Activated CD4-positive, alpha-beta T cell treated with anti-CD3 and anti-CD28 coated beads, Interleukin-10, Interleukin-2, amounts not matched to agents 100 ng/mL and 50 ng/mL, durations not matched to agents 16 hours and 8 hours (primary cell): ENCODE measurements around the gene SLC35C1.

Source experiments
- DNase-seq: peaks from one replicate; pipeline ENCODE4 v3.0.0-alpha.2; 2020

SLC35C1 gene

DNA sequence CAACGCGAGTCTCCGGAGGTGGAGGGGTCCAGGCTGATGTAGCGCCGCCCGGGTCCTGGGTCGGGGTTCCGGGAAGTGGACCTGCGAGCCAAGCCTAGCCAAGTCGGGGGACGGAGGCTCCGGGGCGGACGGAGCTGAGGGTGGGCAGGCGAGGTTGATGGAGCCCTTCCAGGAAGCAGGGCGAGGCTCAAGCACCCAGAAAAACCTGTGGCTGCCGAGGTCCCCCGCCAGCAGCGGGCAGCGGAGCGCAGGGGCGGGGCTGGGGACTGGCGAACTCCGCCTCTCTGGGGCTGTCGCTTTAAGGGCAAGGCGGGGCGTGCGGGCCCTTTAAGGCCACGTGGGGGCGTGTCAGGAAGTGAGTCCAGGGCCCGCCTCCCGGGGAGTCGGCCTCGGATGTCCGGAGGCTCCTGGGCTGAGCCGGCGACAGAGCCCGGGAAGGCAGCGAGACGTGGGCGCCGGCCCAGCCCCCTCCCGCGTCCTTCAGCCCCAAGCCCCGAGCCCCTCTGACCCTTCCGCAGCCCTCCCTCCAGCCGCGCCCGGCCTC is at the start of gene SLC35C1:
Gene SLC35C1 (plus strand): TSS at position 389 of the 544 bp plus-strand sequence. CDS start 653 bp downstream, outside the sequence.
- DNase-seq: peak; percentile 98

DNA sequence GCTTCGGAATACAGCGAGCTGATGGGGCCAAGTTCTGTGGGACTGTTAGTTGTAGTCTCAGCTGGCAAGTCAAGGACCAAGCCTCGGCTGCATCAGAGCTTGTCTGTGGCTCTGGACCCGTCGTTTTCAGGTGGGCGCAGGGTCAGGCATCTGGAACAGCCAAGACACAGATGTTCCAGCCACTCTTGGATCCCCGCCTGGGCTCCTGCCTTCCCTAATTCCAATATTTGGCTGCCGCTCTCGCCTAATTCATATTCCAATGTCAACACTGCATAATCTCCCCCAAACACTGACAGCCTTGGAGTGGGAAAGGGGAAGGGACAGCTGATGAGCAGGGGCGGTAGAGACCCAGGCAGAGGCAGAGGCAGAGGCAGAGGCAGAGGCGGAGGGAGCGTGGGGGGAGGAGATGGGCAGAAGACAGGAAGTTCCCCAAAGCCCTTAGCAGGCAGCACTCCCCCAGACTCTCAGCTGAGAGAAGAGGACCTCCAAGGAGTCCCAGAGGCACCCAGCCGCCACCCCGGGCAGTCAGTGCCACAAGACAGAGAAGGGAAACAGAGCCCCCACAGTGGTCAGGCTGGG is 49.6 kb upstream of the SLC35C1 start:
- DNase-seq: no peak

DNA sequence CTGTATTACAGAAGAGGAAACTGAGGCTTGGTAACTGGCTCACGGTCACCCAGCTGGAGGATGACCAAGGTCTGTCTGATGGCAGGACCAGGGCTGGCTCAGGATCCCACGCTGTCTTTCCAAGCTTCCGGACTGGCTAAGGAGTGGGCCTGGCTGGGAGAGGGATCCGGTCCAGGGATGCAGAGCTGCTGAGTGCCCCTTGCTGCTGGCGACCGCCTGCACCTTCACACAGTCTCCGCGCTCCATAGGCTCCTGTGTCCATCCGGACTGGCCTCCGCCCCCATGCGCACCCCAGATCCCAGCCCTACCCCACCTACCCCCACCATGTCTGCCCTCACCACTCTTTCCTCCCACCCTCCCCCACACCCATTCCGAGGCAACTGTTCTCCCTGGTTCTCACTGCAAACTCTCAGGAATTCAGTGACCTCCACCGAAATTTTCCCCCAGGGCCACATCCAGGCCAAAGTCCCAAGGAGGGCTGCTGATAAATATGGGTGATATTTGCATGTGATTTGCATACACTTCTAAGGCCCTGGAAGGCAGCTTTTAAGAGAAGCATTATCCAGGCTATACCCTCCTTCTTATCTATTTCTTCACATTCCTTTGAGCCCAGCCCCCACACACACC is 48.5 kb upstream of the SLC35C1 start:
- no peak for DNase-seq

DNA sequence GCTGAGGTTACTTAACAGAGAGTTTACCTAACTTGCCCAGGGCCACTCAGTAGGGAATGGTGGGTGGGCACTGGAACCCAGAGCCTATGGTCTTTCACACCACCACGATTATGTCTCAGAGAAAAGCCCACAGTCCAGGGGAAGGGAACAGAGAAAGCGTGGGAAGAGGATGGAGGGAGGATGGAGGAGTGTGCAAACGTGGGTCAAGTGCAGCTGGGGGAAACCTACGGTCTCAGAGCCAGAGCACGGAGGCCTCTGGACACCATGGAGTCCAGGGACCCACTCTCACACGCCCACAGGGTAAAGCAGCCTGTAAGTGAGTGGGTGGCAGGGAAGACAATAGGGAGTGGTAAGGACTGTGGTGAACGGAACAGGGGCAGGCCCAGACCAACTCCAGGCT is 47.3 kb upstream of the SLC35C1 start:
- no peak for DNase-seq

DNA sequence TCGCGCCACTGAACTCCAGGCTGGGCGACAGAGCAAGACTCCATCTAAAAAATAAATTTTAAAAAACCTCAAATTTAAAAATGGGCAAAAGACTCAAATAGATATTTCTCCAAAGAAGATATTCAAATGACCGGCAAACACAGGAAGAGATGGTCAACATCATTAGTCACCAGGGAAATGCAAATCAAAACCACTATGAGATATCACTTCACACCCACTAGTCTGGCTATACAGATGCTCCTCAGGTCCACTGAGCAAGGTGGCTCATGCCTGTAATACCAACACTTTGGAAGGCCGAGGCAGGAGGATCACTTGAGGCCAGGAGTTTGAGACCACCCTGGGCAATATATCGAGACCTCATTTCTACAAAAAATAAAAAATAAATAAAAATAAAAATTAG is 43.3 kb upstream of the SLC35C1 start:
- DNase-seq: no peak

DNA sequence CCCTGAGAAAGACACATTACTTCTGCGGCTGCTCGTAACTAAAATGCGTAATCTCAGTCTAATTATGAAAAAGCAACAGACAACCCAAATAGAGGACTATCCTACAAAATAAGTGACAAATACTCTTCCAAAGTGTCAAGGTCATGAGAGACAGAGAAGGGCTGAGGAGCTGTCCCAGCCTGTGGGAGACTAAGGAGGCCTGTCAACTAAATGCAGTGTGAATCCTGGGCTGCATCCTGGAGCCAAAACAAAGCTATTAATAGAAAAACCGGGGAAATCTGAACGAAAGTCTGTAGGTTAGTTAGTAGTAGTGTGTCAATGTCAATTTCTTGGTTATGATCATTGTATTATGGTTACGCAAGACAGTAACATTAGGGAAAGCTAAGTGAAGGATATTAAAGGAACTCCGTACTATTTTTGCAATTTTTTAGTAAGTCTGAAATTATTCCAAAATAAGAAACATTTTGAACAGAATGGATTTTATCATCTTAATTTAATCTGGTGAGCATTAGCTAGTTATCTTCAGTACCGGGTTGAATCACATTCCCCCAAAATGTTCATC is 39.8 kb upstream of the SLC35C1 start:
- no peak for DNase-seq

DNA sequence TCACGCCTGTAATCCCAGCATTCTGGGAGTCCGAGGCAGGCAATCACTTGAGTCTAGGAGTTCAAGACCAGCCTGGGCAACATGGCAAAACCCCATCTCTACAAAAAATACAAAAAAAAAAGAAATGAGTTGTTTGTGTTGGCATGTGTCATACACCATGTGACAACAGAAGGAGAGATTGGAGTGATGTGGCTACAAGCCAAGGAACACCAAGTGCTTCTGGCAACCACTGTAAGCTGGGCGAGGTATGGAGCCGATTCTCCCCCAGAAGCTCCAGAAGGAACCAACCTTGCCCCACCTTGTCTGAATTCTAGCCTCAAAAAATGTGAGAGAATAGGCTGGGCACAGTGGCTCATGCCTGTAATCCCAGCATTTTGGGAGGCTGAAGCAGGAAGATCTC is 39.1 kb upstream of the SLC35C1 start:
- no peak for DNase-seq

DNA sequence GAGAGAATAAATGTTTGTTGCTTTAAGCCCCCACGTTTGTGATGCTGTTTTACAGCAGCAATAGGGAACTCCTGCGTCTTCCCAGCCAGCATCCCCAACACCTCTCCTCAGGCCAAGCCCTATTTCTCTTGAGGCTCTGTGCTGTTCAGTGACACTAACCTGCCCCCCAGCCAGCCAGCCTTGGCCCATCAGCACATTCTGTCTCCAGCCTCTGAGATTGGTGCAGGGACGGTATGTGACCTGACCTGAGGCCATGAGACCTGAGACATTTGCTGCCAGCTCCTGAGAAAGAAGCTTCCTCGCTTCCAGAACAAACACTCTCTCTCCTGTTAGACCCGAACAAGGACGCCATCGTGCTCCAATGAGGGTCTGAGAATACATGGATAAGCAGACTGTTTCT is 38.5 kb upstream of the SLC35C1 start:
- no peak for DNase-seq

DNA sequence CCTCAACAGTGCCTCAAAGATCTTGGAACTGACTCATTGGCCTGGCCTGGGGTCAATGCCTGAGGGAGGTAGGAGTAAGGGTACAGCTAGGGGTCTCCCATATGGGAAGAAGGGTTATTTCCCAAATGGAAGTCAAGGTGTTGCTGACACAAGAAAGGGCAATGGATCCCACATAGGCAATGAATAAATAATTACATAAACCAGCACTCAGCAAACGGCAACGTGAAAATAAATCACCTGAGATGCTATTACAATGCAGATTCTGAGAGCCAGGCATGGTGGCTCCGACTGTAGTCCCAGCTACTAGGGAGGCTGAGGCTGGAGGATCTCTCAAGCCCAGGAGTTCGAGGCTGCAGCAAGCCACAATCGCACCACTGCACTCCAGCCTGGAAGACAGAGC is 36.5 kb upstream of the SLC35C1 start:
- DNase-seq: no peak

DNA sequence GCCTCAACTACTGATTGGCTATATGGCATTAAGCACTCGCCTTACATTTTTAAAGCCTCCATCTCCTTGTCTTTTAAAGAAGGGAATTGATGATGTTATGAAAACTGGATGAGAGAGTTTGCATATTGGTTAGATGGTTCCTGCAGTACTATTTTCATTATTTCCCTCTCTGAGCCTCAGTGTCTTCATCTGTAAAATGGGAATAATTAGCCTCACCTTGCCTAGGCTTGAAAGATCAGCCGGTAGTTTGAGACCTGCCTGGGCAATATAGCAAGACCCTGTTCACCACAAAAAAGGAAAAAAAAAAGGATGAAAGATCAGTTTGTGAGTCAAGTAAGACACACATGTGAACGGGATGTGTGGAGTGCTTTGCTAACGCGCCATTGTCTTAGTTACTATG is 35.0 kb upstream of the SLC35C1 start:
- DNase-seq: no peak

DNA sequence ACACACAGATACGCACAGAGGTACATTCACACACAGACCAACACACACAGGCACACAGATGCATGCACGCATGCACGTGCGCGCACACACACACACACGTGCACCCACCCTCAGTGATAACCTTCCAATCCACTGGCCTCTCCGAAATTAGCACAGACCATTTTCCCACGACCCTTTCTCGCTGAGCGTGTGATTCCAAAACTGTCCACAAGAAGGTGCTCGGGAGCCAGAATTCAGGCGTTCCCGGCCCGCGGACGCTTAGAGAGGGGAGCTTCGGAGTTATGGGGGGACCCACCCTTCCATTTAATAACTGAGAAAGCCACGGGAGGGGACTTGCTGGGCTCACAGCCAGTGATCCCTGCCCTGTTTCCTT is 33.8 kb upstream of the SLC35C1 start:
- DNase-seq: peak; percentile 67

DNA sequence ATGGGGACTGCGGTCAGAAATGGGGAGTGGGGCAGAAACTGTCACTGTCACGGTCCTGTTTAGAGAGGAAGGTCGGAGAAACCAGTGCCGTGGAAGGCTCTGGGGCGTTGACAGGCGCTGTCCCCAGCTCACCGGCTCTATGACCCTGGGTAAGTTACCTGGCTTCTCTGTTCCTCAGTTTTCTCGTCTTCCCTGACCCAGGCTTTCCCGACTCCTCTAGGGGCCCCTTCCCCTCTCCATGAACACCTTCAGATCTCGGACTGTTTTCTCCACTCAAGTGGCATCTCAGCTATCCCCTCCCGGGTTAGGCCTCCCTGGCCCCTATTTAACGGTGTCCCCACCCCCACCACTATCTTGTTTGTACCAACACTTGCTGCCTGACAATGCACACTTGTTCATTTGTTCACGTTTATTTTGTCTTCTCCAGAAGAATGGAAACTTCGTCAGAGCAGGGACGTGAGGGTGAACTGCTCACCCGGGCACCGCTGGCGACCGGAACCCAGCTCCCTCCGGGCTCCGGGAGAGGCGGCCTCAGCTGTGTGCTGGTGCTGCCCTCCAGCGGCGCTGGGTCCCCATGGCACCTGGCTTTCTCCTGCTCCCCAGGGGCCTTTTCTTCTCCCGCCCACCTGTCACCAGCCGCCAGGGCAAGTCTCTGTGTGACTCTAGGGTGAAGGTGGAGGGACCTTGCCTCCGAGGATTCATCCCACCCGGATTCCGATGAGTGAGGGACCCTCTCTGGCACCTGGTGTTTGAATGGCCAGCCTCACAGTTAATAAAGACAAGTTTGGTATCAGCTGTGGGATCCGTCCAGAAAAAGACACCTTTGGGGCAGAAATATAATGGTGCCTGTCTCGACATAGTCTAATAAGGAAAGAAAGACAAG is 33.1 kb upstream of the SLC35C1 start:
- DNase-seq: peak; percentile 88

DNA sequence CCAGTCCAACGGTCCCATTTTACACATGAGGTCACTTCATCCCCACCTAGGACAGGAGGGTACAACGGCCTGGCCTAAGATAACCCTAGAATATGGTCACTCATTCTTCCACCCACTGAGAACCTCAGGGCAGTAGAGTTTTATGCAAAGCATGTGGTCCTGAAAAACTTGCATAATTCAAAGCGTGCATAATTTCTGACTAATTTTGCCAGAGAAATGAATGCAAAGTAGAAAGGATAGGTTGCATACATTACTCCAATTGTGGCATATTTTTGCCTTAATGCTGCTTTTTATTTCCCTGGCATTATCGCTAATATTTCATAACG is 32.5 kb upstream of the SLC35C1 start:
- DNase-seq: no peak

DNA sequence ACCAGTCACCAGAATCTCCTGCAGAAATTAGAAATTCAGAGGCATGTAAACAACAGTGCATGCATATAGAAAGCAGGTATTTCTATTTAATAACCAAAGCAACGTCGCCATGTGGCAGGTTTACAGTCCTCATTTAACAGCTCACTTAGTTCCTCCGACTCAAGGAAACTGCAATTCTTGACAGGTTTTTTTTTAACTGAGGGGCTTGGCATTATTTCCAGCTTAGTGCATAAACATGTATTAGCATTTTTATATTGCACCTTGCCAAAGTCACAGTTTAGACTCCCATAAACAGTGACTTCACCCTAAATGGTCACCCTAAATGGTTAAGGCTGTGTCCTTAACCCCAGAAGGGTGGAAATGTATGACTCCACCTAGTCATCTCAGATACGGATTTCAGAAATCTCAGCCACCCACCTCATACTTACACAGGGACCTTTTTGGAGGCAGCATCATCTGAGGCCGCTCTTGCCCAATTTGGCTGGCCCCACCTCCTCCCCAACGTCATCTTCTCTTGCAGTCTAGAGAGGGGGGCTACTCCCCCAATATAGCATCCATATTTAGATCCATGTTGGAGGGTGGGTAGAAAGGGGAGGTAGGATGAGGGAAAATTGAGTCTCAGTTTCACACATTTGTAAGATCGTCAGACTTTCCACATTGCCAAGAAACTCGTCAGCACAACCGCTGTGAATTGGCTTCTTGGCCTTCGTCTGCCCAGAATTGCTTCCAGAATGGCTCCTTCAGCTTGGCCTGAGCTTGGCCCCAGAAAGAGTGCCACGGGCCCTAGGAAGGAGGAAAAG is 31.8 kb upstream of the SLC35C1 start:
- no peak for DNase-seq

DNA sequence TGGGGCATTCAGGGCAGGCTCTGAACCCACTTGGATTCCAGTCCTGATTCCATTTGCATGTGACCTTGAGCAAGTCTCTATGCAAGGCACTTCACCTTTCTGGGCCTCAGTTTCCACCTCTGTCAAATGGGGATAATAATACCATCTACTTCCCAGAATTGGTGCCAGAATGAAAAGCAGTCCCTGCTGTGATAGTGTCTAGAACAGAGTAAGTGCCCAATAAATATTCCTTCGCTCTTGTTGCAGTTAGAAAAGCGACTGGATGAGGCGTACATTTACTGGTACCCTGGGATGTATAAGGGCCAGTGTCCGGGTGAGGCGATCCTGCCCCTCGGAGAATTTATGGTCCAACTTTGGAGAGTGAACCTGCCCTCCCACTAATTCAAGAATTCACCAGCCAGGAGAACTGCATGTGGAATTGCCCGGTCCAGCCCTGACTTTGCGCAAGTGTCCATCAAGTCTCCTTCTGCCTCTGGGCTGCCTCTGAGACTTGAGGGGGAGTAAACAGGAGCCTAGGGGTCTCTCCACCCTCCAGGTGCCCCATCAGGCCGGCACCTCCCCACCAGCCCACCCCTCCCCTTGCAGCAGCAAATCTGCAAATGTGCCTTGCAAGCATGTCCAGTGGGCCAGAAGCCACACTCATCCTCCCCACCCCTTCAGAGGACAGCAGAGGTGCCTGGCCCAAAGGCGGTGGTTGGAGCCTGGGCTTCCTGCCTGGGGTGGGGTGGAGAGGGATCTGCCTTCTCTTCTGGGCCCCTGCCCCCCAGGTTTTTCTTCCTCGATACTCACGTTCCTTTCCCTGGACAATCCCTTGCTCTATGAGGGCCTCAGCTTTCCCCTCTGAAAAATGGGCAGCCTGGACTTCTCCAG is 30.9 kb upstream of the SLC35C1 start:
- no peak for DNase-seq

DNA sequence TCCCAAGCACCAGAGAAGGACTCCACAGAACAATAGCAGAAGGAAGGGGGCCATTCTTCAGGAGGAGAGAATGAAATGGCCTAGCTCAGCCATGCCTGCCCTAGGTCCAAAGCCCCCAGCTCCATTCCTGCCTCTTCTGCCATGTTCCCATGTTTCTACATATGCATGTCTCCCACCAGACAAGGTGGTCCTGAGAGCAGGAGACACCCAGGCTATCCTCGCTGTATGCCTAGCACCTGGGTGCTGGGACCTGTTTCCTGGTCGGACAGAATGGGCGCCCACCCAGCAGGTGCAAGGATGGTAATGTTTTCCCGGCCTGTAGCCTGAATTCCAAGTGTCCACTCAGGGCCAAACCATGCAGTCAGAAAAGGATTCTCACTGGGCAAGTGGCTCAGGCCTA is 30.2 kb upstream of the SLC35C1 start:
- no peak for DNase-seq

DNA sequence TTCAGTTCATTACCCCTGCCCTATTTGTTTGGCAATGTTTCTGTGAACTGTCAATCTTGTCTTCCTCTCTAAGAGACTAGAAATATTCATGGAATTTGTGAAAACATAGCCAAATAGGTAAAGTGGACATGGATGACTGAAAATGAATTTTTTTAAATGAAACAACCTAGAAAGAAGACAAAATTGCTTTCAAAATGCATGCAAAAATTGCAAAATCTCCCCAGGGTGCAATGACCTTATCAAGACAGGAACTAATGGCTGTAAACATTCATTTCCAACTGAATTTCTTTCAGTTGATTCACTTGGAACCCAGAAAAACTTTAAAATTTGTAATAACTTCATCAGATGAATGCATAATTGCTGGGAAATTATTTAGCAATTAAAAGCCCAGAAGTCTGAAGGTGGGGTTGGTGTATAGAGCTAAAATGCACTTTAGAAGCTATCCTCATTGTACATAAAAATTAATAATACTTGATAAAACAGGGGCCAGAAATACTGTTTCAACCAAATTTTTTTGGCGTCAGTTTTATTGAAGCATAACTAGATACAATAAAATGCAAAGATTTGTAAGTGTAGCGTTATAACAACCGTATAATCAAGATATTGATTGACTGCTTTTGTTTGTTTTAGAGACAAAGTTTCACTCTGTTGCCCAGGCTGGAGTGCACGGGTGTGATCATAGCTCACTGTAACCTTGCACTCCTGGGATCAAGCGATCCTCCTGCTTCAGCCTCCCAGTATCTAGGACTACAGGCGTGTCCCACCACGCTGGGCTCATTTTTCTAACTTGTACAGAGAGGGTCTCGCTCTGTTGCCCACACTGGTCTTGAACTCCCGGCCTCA is 27.6 kb upstream of the SLC35C1 start:
- DNase-seq: no peak

DNA sequence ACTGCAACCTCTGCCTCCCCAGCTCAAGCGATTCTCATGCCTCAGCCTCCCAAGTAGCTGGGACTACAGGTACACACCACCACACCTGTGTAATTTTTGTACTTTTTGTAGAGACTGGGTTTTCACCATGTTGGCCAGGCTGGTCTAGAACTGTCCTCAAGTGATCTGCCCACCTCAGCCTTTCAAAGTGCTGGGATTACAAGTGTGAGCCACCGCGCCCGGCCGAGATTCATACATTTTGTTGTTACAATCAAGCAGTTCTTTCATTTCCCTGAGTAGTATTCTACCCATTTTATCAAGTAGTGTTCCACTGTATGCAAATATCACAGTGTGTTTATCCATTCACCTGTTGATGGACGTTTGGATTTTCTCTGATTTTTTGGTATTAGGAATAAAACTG is 26.6 kb upstream of the SLC35C1 start:
- no peak for DNase-seq

DNA sequence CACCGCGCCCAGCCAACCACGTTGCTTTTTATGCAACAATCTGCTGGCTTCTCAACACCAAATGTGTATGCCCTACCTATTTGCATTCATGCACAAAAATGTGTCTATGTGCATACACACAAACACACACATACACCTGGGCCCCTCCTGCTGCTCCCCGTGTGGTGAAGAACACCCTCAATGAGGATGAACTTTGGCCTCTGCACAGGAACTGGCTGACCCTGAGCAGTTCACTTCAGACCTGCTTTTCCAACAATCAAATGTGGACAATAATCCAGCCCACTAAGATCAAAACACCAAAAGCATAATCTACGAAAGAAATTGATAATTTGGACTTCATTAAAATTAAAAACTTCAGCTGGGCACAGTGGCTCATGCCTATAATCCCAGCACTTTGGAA is 25.3 kb upstream of the SLC35C1 start:
- no peak for DNase-seq

DNA sequence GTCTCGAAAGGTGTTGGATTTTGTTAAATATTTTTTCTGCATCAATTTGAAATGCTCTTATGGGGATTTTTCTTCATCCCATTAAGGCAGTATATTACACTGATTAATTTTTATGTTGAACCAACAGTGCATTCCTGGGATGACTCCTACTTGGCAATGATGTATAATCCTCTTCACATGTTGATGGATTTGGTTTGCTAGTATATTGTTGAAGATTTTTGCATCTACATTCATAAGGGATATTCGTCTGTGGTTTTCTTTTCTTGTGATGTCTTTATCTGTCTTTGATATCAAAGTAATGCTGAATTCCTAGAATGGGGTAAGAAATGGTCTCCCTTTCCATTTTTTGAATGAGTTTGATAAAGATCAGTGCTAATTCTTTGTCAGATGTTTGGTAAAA is 18.7 kb upstream of the SLC35C1 start:
- no peak for DNase-seq

DNA sequence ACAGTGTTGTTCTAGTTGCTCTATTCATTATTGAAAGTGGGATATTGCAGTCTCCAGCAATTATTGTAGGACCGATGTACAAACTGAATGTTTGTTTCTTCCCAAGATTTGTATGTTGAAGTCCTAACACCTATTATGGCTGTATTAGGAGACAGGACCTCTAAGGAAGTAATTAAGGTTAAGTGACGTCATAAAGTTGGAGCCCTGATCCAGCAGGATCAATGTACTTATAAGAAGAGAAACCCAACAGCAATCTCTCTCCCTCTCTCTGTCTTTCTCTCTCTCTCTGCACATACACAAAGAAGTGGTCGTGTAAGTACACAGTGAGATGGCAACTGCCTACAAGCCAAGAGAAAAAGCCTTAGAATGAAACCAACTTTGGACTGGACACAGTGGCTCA is 16.1 kb upstream of the SLC35C1 start:
- DNase-seq: no peak
